ENCODE results near the gene CMSS1.

DNA sequence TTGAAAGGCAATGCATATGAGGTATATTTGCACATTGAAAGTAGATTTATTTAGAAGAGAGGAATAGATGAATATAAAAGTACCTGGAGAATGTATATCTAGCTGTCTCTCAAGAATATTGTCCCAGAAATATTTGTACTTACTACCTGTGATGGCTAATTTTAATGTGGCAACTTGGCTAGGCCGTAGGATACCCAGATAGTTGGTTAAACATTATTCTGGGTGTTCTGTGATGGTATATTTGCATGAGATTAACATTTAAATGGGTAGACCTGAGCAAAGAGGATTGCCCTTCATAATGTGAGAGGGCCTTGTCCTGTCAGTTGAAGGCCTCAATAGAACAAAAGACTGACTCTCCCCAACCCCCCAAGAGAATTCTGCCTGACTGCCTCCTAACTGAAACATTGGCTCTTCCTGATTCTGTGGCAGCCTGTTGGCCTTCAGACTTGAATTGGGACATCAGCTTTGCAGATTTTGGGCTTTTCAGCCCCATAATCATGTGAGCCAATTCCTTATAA lies 366.0 kb downstream of the CMSS1 start:
- TF ChIP-seq ZNF792 (tag by site-specific recombination; IDR thresholded peaks at IDR 0.05) (no peak), ZBTB48 (tag by site-specific recombination; IDR thresholded peaks at IDR 0.05) (no peak), ZNF670 (tag by site-specific recombination; IDR thresholded peaks at IDR 0.05; ENCODE audit: low read depth) (no peak), YY2 (tag by site-specific recombination; IDR thresholded peaks at IDR 0.05) (no peak), ZNF274 (IDR thresholded peaks at IDR 0.05; ENCODE audit: low read length) (no peak), ZNF274 (tag by site-specific recombination; IDR thresholded peaks at IDR 0.05; ENCODE audit: borderline replicate concordance) (no peak), ZNF223 (tag by site-specific recombination; IDR thresholded peaks at IDR 0.05) (no peak), ZNF558 (tag by site-specific recombination; IDR thresholded peaks at IDR 0.05) (no peak), ZNF239 (tag by site-specific recombination; IDR thresholded peaks at IDR 0.05) (no peak)
- TF ChIP-seq, protein P1, sequence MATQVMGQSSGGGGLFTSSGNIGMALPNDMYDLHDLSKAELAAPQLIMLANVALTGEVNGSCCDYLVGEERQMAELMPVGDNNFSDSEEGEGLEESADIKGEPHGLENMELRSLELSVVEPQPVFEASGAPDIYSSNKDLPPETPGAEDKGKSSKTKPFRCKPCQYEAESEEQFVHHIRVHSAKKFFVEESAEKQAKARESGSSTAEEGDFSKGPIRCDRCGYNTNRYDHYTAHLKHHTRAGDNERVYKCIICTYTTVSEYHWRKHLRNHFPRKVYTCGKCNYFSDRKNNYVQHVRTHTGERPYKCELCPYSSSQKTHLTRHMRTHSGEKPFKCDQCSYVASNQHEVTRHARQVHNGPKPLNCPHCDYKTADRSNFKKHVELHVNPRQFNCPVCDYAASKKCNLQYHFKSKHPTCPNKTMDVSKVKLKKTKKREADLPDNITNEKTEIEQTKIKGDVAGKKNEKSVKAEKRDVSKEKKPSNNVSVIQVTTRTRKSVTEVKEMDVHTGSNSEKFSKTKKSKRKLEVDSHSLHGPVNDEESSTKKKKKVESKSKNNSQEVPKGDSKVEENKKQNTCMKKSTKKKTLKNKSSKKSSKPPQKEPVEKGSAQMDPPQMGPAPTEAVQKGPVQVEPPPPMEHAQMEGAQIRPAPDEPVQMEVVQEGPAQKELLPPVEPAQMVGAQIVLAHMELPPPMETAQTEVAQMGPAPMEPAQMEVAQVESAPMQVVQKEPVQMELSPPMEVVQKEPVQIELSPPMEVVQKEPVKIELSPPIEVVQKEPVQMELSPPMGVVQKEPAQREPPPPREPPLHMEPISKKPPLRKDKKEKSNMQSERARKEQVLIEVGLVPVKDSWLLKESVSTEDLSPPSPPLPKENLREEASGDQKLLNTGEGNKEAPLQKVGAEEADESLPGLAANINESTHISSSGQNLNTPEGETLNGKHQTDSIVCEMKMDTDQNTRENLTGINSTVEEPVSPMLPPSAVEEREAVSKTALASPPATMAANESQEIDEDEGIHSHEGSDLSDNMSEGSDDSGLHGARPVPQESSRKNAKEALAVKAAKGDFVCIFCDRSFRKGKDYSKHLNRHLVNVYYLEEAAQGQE (tag by site-specific recombination; IDR thresholded peaks at IDR 0.05): no peak
- TF ChIP-seq, protein P2, sequence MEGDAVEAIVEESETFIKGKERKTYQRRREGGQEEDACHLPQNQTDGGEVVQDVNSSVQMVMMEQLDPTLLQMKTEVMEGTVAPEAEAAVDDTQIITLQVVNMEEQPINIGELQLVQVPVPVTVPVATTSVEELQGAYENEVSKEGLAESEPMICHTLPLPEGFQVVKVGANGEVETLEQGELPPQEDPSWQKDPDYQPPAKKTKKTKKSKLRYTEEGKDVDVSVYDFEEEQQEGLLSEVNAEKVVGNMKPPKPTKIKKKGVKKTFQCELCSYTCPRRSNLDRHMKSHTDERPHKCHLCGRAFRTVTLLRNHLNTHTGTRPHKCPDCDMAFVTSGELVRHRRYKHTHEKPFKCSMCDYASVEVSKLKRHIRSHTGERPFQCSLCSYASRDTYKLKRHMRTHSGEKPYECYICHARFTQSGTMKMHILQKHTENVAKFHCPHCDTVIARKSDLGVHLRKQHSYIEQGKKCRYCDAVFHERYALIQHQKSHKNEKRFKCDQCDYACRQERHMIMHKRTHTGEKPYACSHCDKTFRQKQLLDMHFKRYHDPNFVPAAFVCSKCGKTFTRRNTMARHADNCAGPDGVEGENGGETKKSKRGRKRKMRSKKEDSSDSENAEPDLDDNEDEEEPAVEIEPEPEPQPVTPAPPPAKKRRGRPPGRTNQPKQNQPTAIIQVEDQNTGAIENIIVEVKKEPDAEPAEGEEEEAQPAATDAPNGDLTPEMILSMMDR (tag by site-specific recombination; IDR thresholded peaks at IDR 0.05): no peak
- TF ChIP-seq, protein P3, sequence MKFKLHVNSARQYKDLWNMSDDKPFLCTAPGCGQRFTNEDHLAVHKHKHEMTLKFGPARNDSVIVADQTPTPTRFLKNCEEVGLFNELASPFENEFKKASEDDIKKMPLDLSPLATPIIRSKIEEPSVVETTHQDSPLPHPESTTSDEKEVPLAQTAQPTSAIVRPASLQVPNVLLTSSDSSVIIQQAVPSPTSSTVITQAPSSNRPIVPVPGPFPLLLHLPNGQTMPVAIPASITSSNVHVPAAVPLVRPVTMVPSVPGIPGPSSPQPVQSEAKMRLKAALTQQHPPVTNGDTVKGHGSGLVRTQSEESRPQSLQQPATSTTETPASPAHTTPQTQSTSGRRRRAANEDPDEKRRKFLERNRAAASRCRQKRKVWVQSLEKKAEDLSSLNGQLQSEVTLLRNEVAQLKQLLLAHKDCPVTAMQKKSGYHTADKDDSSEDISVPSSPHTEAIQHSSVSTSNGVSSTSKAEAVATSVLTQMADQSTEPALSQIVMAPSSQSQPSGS (tag by site-specific recombination; IDR thresholded peaks at IDR 0.05; ENCODE audit: low read depth): no peak
- TF ChIP-seq, protein P4, sequence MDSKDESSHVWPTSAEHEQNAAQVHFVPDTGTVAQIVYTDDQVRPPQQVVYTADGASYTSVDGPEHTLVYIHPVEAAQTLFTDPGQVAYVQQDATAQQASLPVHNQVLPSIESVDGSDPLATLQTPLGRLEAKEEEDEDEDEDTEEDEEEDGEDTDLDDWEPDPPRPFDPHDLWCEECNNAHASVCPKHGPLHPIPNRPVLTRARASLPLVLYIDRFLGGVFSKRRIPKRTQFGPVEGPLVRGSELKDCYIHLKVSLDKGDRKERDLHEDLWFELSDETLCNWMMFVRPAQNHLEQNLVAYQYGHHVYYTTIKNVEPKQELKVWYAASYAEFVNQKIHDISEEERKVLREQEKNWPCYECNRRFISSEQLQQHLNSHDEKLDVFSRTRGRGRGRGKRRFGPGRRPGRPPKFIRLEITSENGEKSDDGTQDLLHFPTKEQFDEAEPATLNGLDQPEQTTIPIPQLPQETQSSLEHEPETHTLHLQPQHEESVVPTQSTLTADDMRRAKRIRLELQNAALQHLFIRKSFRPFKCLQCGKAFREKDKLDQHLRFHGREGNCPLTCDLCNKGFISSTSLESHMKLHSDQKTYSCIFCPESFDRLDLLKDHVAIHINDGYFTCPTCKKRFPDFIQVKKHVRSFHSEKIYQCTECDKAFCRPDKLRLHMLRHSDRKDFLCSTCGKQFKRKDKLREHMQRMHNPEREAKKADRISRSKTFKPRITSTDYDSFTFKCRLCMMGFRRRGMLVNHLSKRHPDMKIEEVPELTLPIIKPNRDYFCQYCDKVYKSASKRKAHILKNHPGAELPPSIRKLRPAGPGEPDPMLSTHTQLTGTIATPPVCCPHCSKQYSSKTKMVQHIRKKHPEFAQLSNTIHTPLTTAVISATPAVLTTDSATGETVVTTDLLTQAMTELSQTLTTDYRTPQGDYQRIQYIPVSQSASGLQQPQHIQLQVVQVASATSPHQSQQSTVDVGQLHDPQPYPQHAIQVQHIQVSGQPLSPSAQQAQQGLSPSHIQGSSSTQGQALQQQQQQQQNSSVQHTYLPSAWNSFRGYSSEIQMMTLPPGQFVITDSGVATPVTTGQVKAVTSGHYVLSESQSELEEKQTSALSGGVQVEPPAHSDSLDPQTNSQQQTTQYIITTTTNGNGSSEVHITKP (tag by site-specific recombination; IDR thresholded peaks at IDR 0.05): no peak
- TF ChIP-seq, protein P5, sequence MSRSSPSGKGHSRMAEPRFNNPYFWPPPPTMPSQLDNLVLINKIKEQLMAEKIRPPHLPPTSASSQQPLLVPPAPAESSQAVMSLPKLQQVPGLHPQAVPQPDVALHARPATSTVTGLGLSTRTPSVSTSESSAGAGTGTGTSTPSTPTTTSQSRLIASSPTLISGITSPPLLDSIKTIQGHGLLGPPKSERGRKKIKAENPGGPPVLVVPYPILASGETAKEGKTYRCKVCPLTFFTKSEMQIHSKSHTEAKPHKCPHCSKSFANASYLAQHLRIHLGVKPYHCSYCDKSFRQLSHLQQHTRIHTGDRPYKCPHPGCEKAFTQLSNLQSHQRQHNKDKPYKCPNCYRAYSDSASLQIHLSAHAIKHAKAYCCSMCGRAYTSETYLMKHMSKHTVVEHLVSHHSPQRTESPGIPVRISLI (tag by site-specific recombination; IDR thresholded peaks at IDR 0.05): no peak
